ENCODE results near the gene PNPLA7. TPM values are rescaled to one million over a fixed set of nuclear protein-coding genes. Genes with fewer than 3 reads are reported as not detected.

Gene PNPLA7
- total and polyA plus RNA-seq, 2 of the 13 experiments (the other 11 are each of a cell fraction or from before 2014, with no cell fraction given): 0.42 to 1.5 TPM

- TF ChIP-seq TFAP4 (IDR thresholded peaks at IDR 0.05; ENCODE audit: borderline replicate concordance, low read depth) (peak; percentile 10; the same call in 1 of the 2 replicates), PITX1 (CRISPR knock-in tag; IDR thresholded peaks at IDR 0.05) (0 out of 2 replicates have a peak, but pooled peaks have one; percentile 18), IKZF5 (CRISPR knock-in tag; IDR thresholded peaks at IDR 0.05) (peak; percentile 46; the same call in 1 of the 2 replicates), PHF20 (CRISPR knock-in tag; IDR thresholded peaks at IDR 0.05) (peak; percentile 94), POLR2G (IDR thresholded peaks at IDR 0.05; ENCODE audit: low read depth, low read length) (peak; percentile 61; the same call in 1 of the 2 replicates), TARDBP (CRISPR knock-in tag; IDR thresholded peaks at IDR 0.05) (peak; percentile 89), ZBTB38 (CRISPR knock-in tag; IDR thresholded peaks at IDR 0.05) (peak; percentile 27; the same call in 1 of the 2 replicates)
These were observed 127.3 kb downstream of the PNPLA7 start, which contains the start of the genes EXD3 and NOXA1 (continued) for GRCh38 chr9:137422604-137423513.

GRCh38 chr9:137421838-137422603, 128.2 kb downstream of the PNPLA7 start:
- Histone ChIP-seq H3K27me3 (ENCODE audit: control insufficient read depth in 1 of 2, insufficient read depth in 2 of 2, low read length in 2 of 2) (no peaks in the 10 kb centered on the region; a peak in 1 of 5 replicates), H3K9ac (ENCODE audit: insufficient read depth, low read depth, low read length) (peak overlapping the region; percentile 88), H3K9me3 (ENCODE audit: low read length) (no peaks in the 10 kb centered on the region), H3K36me3 (replicated peaks in 1 of 2; ENCODE audit: control insufficient read depth in 1 of 2, insufficient read depth in 2 of 2, low read length in 2 of 2) (no peaks in the 10 kb centered on the region), H3K4me1 (ENCODE audit: insufficient read depth, low read length) (peaks cover 21% of the 10 kb centered on the region), H3K4me2 (ENCODE audit: low read depth, low read length) (peak overlapping the region; percentile 96), H2AFZ (ENCODE audit: low read length) (peak overlapping the region; percentile 63), H4K20me1 (ENCODE audit: insufficient read depth, low read length) (no peaks in the 10 kb centered on the region), H3K27ac (ENCODE audit: extremely low read length, insufficient read depth, low read length) (peak overlapping the region; percentile 69), H3K4me3 (replicated peaks in 1 of 3; ENCODE audit: insufficient read depth in 1 of 3, low read depth in 2 of 3, low read length in 3 of 3) (peak overlapping the region; percentile 66 to 99 (median 96)), H3K79me2 (ENCODE audit: insufficient read depth, low read length) (peaks cover 18% of the 10 kb centered on the region)
- DNase-seq (ENCODE audit: low spot score): no peak
- TSS peak; percentile 69 for BruUV-seq (replicated peaks)
- WGBS (ENCODE audit: low lambda C conversion rate): 2% methylated on average over 10 of the region's 11 CpGs
- in situ Hi-C loops (cut with HindIII; ENCODE audit: extremely low pct_ligation_motif_present, low pct_unique_long_range_greater_than_20kb): no loop called here
- intact Hi-C loops (cut with micrococcal nuclease; ENCODE audit: unreplicated experiment): no loop called here
- ChIA-PET CTCF (ENCODE audit: low intra/inter-chr PET ratio, low total read pairs) (no interaction called here), POLR2A (interaction anchor here (1.1 to 3.2 kb wide), 7 partner anchors 14 to 167 kb away, joined by 4 to 26 read pairs (median 7); partner anchors contain the start of genes ENTPD8, MRPL41, NELFB and NSMF)
- no peak for ATAC-seq
- FAIRE-seq: no peak
- TF ChIP-seq ZNF746 (CRISPR knock-in tag; IDR thresholded peaks at IDR 0.05) (0 out of 2 replicates have a peak, but pooled peaks have one; percentile 2), ZNF225 (CRISPR knock-in tag; IDR thresholded peaks at IDR 0.05) (no peak), ZNF605 (CRISPR knock-in tag; IDR thresholded peaks at IDR 0.05) (no peak), LCORL (IDR thresholded peaks at IDR 0.05) (no peak), LCORL (CRISPR knock-in tag; IDR thresholded peaks at IDR 0.05) (0 out of 2 replicates have a peak, but pooled peaks have one; percentile 5), PPARG (CRISPR knock-in tag; conservative IDR thresholded peaks at IDR 0.05) (no peak), ZXDC (CRISPR knock-in tag; IDR thresholded peaks at IDR 0.05) (no peak)

Data from HepG2 (cell line).